GM21447 (cell line): ENCODE results near the gene MARCHF4.

Experiments
- ATAC-seq: cut with Tn5 transposase; IDR thresholded peaks from one replicate; pipeline ENCODE4 v1.9.1; 2021; ENCODE audit not compliant: unreplicated experiment

MARCHF4 gene

GRCh38 chr2:216371721-216372702, at the start of gene MARCHF4:
Gene MARCHF4 (minus strand): TSS chr2:216372483. CDS start chr2:216370260, 2,223 bp downstream.
- no peak for ATAC-seq

- ATAC-seq, result no peak
These were observed 48.3 kb upstream of the MARCHF4 start for GRCh38 chr2:216420367-216421101.

GRCh38 chr2:216418981-216419380, 46.7 kb upstream of the MARCHF4 start:
- ATAC-seq, result no peak

GRCh38 chr2:216416571-216417307, 44.5 kb upstream of the MARCHF4 start:
- no peak for ATAC-seq

- no peak for ATAC-seq
These were observed 43.3 kb upstream of the MARCHF4 start for GRCh38 chr2:216415541-216415940.

GRCh38 chr2:216414772-216415319, 42.6 kb upstream of the MARCHF4 start:
- no peak for ATAC-seq

GRCh38 chr2:216413882-216414281, 41.6 kb upstream of the MARCHF4 start:
- ATAC-seq, result no peak

- peak; percentile 96 for ATAC-seq
These were observed 40.0 kb upstream of the MARCHF4 start, which contains the start of gene SMARCAL1 for GRCh38 chr2:216412022-216412999. Gene SMARCAL1 (plus strand): TSS chr2:216412484. CDS start chr2:216414705, 2,221 bp downstream.

GRCh38 chr2:216410550-216410949, 38.3 kb upstream of the MARCHF4 start:
- ATAC-seq, result no peak

- ATAC-seq, result no peak
These were observed 36.4 kb upstream of the MARCHF4 start for GRCh38 chr2:216408426-216409290.

- ATAC-seq, result no peak
These were observed 34.5 kb upstream of the MARCHF4 start for GRCh38 chr2:216406826-216407225.

- no peak for ATAC-seq
These were observed 33.3 kb upstream of the MARCHF4 start for GRCh38 chr2:216405588-216405987.

GRCh38 chr2:216404010-216404618, 31.8 kb upstream of the MARCHF4 start:
- peak; percentile 66 for ATAC-seq

- ATAC-seq, result no peak
These were observed 30.5 kb upstream of the MARCHF4 start for GRCh38 chr2:216402751-216403150.

- no peak for ATAC-seq
These were observed 27.3 kb upstream of the MARCHF4 start for GRCh38 chr2:216399621-216400020.

- no peak for ATAC-seq
These were observed 22.6 kb upstream of the MARCHF4 start for GRCh38 chr2:216394881-216395280.

- no peak for ATAC-seq
These were observed 20.9 kb upstream of the MARCHF4 start for GRCh38 chr2:216392945-216393840.
